H9 (cell line): Measurements from ENCODE around the gene PKD2L1. TPM values are rescaled to one million over a fixed set of nuclear protein-coding genes. Genes with fewer than 3 reads are reported as not detected.

Experiments used
- DNase-seq: peaks from one replicate; pipeline ENCODE4 v3.0.0-alpha.2; 2017
- H2AFZ ChIP-seq: one replicate; pipeline ENCODE4 v1.6.1; 2013; ENCODE audit warnings: mild to moderate bottlenecking, low read length, control low read depth, moderate library complexity
- H2AK5ac ChIP-seq: 2 replicates; pipeline ENCODE4 v1.6.1; 2013; ENCODE audit warnings: low read length, control low read depth, mixed read lengths; ENCODE audit not compliant: insufficient read length
- H2BK120ac ChIP-seq: one replicate; pipeline ENCODE4 v1.6.1; 2013; ENCODE audit warnings: low read depth, mild to moderate bottlenecking, low read length, control low read depth, inconsistent platforms; ENCODE audit not compliant: poor library complexity, severe bottlenecking
- H2BK12ac ChIP-seq: 2 replicates; pipeline ENCODE4 v1.6.1; 2013; ENCODE audit warnings: low read length, control low read depth, mixed read lengths, low read depth; ENCODE audit not compliant: insufficient read length
- H2BK15ac ChIP-seq: 2 replicates; pipeline ENCODE4 v1.6.1; 2013; ENCODE audit warnings: low read depth, low read length, control low read depth
- H2BK20ac ChIP-seq: one replicate; pipeline ENCODE4 v1.6.1; 2013; ENCODE audit warnings: low read depth, mild to moderate bottlenecking, low read length, control low read depth, inconsistent platforms; ENCODE audit not compliant: poor library complexity, severe bottlenecking
- H2BK5ac ChIP-seq: 2 replicates; pipeline ENCODE4 v1.6.1; 2013; ENCODE audit warnings: low read length, control low read depth, mixed read lengths; ENCODE audit not compliant: insufficient read length
- H3K14ac ChIP-seq: 2 replicates; pipeline ENCODE4 v1.6.1; 2013; ENCODE audit warnings: low read length, control low read depth; ENCODE audit not compliant: insufficient read depth
- H3K18ac ChIP-seq: 2 replicates; pipeline ENCODE4 v1.6.1; 2013; ENCODE audit warnings: low read depth, mild to moderate bottlenecking, mixed read lengths, low read length, control low read depth; ENCODE audit not compliant: insufficient read length
- H3K23ac ChIP-seq: 2 replicates; pipeline ENCODE4 v1.6.1; 2013; ENCODE audit warnings: low read length, control low read depth, mixed read lengths, low read depth; ENCODE audit not compliant: insufficient read length
- H3K23me2 ChIP-seq: 2 replicates; pipeline ENCODE4 v1.6.1; 2013; ENCODE audit warnings: low read depth, mild to moderate bottlenecking, mixed read lengths, low read length, control low read depth; ENCODE audit not compliant: insufficient read length, poor library complexity, severe bottlenecking
- H3K27ac ChIP-seq: 2 replicates; pipeline ENCODE4 v1.5.1; 2013; ENCODE audit warnings: low read length, control low read depth, mixed read lengths, low read depth; ENCODE audit not compliant: insufficient read length
- H3K27me3 ChIP-seq: 2 replicates; pipeline ENCODE4 v1.6.1; 2013; ENCODE audit warnings: low read length, control low read depth, inconsistent platforms; ENCODE audit not compliant: insufficient read depth
- H3K4ac ChIP-seq: 2 replicates; pipeline ENCODE4 v1.6.1; 2013; ENCODE audit warnings: low read depth, mild to moderate bottlenecking, control low read depth, inconsistent platforms, low read length, moderate library complexity
- H3K4me1 ChIP-seq: 2 replicates; pipeline ENCODE4 v1.6.1; 2013; ENCODE audit warnings: low read length, control low read depth, inconsistent platforms; ENCODE audit not compliant: insufficient read depth
- H3K4me2 ChIP-seq: 2 replicates; pipeline ENCODE4 v1.6.1; 2013; ENCODE audit warnings: low read length, control low read depth, mixed read lengths; ENCODE audit not compliant: insufficient read length, insufficient read depth
- H3K56ac ChIP-seq: 2 replicates; pipeline ENCODE4 v1.6.1; 2013; ENCODE audit warnings: low read depth, mild to moderate bottlenecking, mixed read lengths, low read length, control low read depth; ENCODE audit not compliant: insufficient read length
- H3K79me1 ChIP-seq: 2 replicates; pipeline ENCODE4 v1.6.1; 2013; ENCODE audit warnings: low read depth, mild to moderate bottlenecking, moderate library complexity, low read length, control low read depth, inconsistent platforms; ENCODE audit not compliant: insufficient read depth, poor library complexity, severe bottlenecking
- H3K79me2 ChIP-seq: 2 replicates; pipeline ENCODE4 v1.6.1; 2013; ENCODE audit warnings: low read length, control low read depth, inconsistent platforms; ENCODE audit not compliant: insufficient read depth
- H3K9ac ChIP-seq: 2 replicates; pipeline ENCODE4 v1.6.1; 2013; ENCODE audit warnings: low read length, control low read depth, mixed read lengths; ENCODE audit not compliant: insufficient read length; ENCODE audit errors: extremely low read depth
- H3K9me3 ChIP-seq: one replicate; pipeline ENCODE4 v1.6.1; 2013; ENCODE audit warnings: low read depth, low read length, inconsistent platforms; ENCODE audit not compliant: control insufficient read depth
- H3T11ph ChIP-seq: one replicate; pipeline ENCODE4 v1.6.1; 2013; ENCODE audit warnings: mild to moderate bottlenecking, low read length, control low read depth, inconsistent platforms
- H4K20me1 ChIP-seq: one replicate; pipeline ENCODE4 v1.6.1; 2013; ENCODE audit not compliant: control insufficient read depth, insufficient read length, insufficient read depth
- H4K5ac ChIP-seq: 2 replicates; pipeline ENCODE4 v1.6.1; 2013; ENCODE audit warnings: low read depth, mild to moderate bottlenecking, mixed read lengths, low read length, control low read depth; ENCODE audit not compliant: insufficient read length
- H4K8ac ChIP-seq: replicated peaks from 2 replicates; pipeline ENCODE4 v1.6.1; 2013; ENCODE audit warnings: low read length, control low read depth, mixed read lengths, low read depth; ENCODE audit not compliant: insufficient read length
- H4K91ac ChIP-seq: 2 replicates; pipeline ENCODE4 v1.6.1; 2013; ENCODE audit warnings: low read depth, mild to moderate bottlenecking, moderate library complexity, mixed read lengths, low read length, control low read depth; ENCODE audit not compliant: insufficient read length
- H3K27ac Mint-ChIP-seq, 3 experiments: 2 replicates in 2 of 3; 3 replicates in 1 of 3; pipeline ENCODE4 v1.8.0; 2020 to 2021; ENCODE audit warnings: mixed read lengths in 3 of 3, mild to moderate bottlenecking in 1 of 3, moderate library complexity in 1 of 3
- H3K27me3 Mint-ChIP-seq: 2 replicates; pipeline ENCODE4 v1.8.0; 2021; ENCODE audit warnings: low read depth, mild to moderate bottlenecking, moderate library complexity, mixed read lengths
- H3K36me3 Mint-ChIP-seq, 3 experiments: 2 replicates in 2 of 3; 3 replicates in 1 of 3; pipeline ENCODE4 v1.8.0; 2020 to 2021; ENCODE audit warnings: low read depth in 3 of 3, mixed read lengths in 3 of 3; ENCODE audit not compliant: insufficient read depth in 1 of 3
- H3K4me1 Mint-ChIP-seq, 2 experiments: 2 replicates each; pipeline ENCODE4 v1.8.0; 2020; ENCODE audit warnings: mixed read lengths in 2 of 2
- H3K4me3 Mint-ChIP-seq, 2 experiments: 2 replicates in 1 of 2; 3 replicates in 1 of 2; pipeline ENCODE4 v1.8.0; 2020 to 2021; ENCODE audit warnings: mild to moderate bottlenecking in 2 of 2, mixed read lengths in 2 of 2, moderate library complexity in 1 of 2
- H3K9me3 Mint-ChIP-seq, 2 experiments: 2 replicates in 1 of 2; 3 replicates in 1 of 2; pipeline ENCODE4 v1.8.0; 2020; ENCODE audit warnings: mild to moderate bottlenecking in 2 of 2, mixed read lengths in 2 of 2, moderate library complexity in 1 of 2
- WGBS: extraction: QIAGEN DNeasy Blood & Tissue Kit; methylation state at CpG from one replicate; pipeline ENCODE4 v1.1.7; 2013; ENCODE audit warnings: missing lambda C conversion rate, low lambda C conversion rate, mixed read lengths; ENCODE audit not compliant: insufficient read length; ENCODE audit errors: extremely low coverage; 5-methylcytosine and 5-hydroxymethylcytosine counted together
- total RNA-seq: library from RNA; stranded (reverse); gene quantifications from 2 replicates; pipeline ENCODE4 v1.2.1, GENCODE V29; 2021
- TF ChIP-seq, protein P1 (sequence below): fragments of 200-600 bp; sonication (generic); conservative IDR thresholded peaks from 3 replicates; pipeline ENCODE4 v1.8.0; 2021; ENCODE audit warnings: antibody characterized with exemption, mild to moderate bottlenecking

PKD2L1 gene
- total RNA-seq, 1 experiment from 2014 or later: 0.20 TPM

DNA sequence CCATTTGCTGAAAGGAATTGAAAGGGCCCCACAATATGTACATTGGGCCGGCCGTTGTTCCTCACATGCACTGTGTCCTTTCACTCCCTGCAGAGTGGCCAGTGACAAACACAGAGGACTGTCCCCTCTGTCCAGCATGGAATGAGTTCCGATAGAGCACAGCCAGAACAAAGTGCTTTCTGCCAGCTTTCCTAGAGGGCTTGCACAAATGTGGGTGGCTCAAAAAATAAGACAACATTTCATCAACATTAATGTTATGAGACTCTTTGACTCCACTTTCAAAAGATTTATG lies 2.4 kb downstream of the PKD2L1 start:
- Histone ChIP-seq H2BK5ac (no peak overlapping the region), H3K56ac (no peak overlapping the region), H4K8ac (no peak overlapping the region), H4K5ac (no peak overlapping the region), H3K27ac (no peak overlapping the region), H2AFZ (no peak overlapping the region), H3K9me3 (no peaks in the 10 kb centered on the region), H3K23ac (no peak overlapping the region), H2BK15ac (no peak overlapping the region), H4K91ac (no peak overlapping the region), H3K27me3 (no peaks in the 10 kb centered on the region), H2BK12ac (no peak overlapping the region), H2BK120ac (no peak overlapping the region), H3K18ac (no peak overlapping the region), H3K4me1 (no peaks in the 10 kb centered on the region), H3K4me2 (no peak overlapping the region), H3T11ph (no peak overlapping the region), H3K9ac (no peak overlapping the region), H3K79me1 (no peaks in the 10 kb centered on the region), H2AK5ac (no peak overlapping the region), H3K23me2 (no peaks in the 10 kb centered on the region), H2BK20ac (no peak overlapping the region), H3K79me2 (no peaks in the 10 kb centered on the region), H4K20me1 (no peaks in the 10 kb centered on the region), H3K4ac (no peak overlapping the region), H3K14ac (no peak overlapping the region)
- Mint-ChIP-seq H3K36me3 (no peaks in the 10 kb centered on the region), H3K4me1 (0 out of 4 replicates have a peak, but pooled peaks cover 0 to 5% of the 10 kb centered on the region in 2 experiments), H3K9me3 (no peaks in the 10 kb centered on the region), H3K27ac (no peak overlapping the region), H3K4me3 (no peak overlapping the region), H3K27me3 (peaks cover 74% of the 10 kb centered on the region)
- DNase-seq: no peak
- TF ChIP-seq, protein P1, sequence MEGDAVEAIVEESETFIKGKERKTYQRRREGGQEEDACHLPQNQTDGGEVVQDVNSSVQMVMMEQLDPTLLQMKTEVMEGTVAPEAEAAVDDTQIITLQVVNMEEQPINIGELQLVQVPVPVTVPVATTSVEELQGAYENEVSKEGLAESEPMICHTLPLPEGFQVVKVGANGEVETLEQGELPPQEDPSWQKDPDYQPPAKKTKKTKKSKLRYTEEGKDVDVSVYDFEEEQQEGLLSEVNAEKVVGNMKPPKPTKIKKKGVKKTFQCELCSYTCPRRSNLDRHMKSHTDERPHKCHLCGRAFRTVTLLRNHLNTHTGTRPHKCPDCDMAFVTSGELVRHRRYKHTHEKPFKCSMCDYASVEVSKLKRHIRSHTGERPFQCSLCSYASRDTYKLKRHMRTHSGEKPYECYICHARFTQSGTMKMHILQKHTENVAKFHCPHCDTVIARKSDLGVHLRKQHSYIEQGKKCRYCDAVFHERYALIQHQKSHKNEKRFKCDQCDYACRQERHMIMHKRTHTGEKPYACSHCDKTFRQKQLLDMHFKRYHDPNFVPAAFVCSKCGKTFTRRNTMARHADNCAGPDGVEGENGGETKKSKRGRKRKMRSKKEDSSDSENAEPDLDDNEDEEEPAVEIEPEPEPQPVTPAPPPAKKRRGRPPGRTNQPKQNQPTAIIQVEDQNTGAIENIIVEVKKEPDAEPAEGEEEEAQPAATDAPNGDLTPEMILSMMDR: no peak
- no CpG with 5 or more reads among the region's 3 CpGs for WGBS
